BJ (cell line): ENCODE data around the gene CFAP97. TPM values are rescaled to one million over a fixed set of nuclear protein-coding genes. Genes with fewer than 3 reads are reported as not detected.

Source experiments
- CTCF ChIA-PET: fragments of 350-600 bp; formaldehyde crosslinking; extraction: SDS; loops from one replicate; lab custom pipeline; 2021; ENCODE audit warnings: antibody characterized with exemption, inconsistent platforms; lab: Yijun Ruan, JAX
- POLR2A ChIA-PET: fragments of 300-600 bp; sonication (Branson Sonifier 250); formaldehyde crosslinking; extraction: SDS; loops from one replicate; lab custom pipeline; 2021; ENCODE audit warnings: antibody characterized with exemption; lab: Charles Lee
- DNase-seq: peaks from one replicate; pipeline ENCODE4 v3.0.0-alpha.2; 2011; ENCODE audit warnings: low read depth
- H3K27me3 ChIP-seq: 2 replicates; pipeline ENCODE4 v1.6.0; 2011; ENCODE audit warnings: low read length; ENCODE audit not compliant: control insufficient read depth, insufficient read depth
- H3K36me3 ChIP-seq: 2 replicates; pipeline ENCODE4 v1.5.1; 2011; ENCODE audit warnings: low read length; ENCODE audit not compliant: control insufficient read depth, insufficient read depth
- H3K4me3 ChIP-seq: 2 replicates; pipeline ENCODE4 v1.5.1; 2011; ENCODE audit warnings: low read depth, mild to moderate bottlenecking, control low read depth, low read length
- polyA plus RNA-seq: library from polyadenylated mRNA; depleted of rRNA; stranded (reverse); fragments of >200 nt; gene quantifications from 2 replicates; pipeline ENCODE4 v1.2.3, GENCODE V29; 2011
- TF ChIP-seq, protein P1 (sequence below): IDR thresholded peaks from 2 replicates; pipeline ENCODE4 v1.5.1; 2011; ENCODE audit warnings: low read depth, mild to moderate bottlenecking, control low read depth, inconsistent platforms, low read length, moderate library complexity; ENCODE audit not compliant: insufficient read depth

CFAP97 gene
- polyA plus RNA-seq, 1 experiment: 16.4 TPM

GRCh38 chr4:185229021-185229818 lies 25.4 kb upstream of the CFAP97 start:
- TF ChIP-seq, protein P1, sequence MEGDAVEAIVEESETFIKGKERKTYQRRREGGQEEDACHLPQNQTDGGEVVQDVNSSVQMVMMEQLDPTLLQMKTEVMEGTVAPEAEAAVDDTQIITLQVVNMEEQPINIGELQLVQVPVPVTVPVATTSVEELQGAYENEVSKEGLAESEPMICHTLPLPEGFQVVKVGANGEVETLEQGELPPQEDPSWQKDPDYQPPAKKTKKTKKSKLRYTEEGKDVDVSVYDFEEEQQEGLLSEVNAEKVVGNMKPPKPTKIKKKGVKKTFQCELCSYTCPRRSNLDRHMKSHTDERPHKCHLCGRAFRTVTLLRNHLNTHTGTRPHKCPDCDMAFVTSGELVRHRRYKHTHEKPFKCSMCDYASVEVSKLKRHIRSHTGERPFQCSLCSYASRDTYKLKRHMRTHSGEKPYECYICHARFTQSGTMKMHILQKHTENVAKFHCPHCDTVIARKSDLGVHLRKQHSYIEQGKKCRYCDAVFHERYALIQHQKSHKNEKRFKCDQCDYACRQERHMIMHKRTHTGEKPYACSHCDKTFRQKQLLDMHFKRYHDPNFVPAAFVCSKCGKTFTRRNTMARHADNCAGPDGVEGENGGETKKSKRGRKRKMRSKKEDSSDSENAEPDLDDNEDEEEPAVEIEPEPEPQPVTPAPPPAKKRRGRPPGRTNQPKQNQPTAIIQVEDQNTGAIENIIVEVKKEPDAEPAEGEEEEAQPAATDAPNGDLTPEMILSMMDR: no peak
- Histone ChIP-seq H3K27me3 (no peaks in the 10 kb centered on the region), H3K4me3 (no peak overlapping the region), H3K36me3 (no peaks in the 10 kb centered on the region)
- ChIA-PET CTCF (no interaction called here), POLR2A (no interaction called here)
- DNase-seq: no peak

DNA sequence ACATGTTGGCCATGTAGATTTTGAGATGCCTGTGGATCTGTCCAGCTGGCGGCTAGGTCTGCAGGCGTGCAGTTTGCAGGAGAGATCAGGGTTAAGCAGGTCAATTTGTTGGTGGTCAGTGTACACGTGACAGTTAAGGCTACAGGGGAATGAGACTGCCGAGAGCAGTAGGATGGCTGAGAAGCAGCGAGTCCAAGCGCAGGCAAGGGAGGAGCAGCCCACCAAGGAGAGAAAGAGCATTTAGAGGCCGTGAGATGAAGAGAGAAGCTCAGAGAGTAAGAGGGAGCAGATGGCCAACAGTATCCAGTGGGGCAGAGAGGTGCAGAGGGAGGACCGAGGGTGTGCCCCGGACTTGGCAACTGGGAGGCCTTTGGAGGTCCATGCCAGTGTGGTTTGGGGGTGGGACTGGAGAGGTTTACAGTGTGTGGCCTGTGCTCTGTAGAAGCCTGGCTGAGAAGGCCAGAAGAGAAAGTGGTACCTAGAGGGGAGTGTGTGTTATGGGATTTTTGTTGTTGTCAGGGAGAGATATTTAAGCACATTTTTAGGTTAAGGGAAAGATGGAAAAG lies 24.0 kb upstream of the CFAP97 start:
- no peak for DNase-seq
- ChIA-PET POLR2A (no interaction called here), CTCF (interaction anchor here (1.3 kb wide), 1 partner anchor 15 kb away, joined by 4 read pairs; no protein-coding TSS in a partner anchor)
- TF ChIP-seq, protein P1: no peak
- Histone ChIP-seq H3K36me3 (no peaks in the 10 kb centered on the region), H3K27me3 (no peaks in the 10 kb centered on the region), H3K4me3 (no peak overlapping the region)

DNA sequence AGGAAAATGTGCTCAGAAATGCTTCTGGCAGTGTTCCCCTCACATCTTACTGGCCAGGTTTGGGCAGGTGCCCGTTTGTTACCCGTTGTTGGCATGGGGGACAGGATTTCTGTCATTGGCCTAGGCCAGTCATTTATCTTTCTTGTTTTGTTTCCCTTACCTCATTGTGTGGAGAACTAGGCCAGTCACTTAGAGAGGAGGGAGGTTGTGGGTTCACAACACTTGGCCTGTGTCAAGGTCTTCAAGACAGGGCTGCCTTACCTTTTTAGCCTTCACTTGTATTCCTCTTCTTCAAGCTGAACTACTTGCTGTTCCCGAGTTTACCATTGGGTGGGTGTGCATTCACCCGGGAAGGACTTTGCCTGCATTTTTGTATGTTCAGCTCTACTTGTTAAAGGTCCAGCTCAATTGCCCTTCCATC lies 23.3 kb upstream of the CFAP97 start:
- no peak for DNase-seq
- H3K36me3 ChIP-seq: no peaks in the 10 kb centered on the region
- POLR2A ChIA-PET: no interaction called here

GRCh38 chr4:185225940-185226339 lies 22.1 kb upstream of the CFAP97 start:
- Histone ChIP-seq H3K27me3 (no peaks in the 10 kb centered on the region), H3K4me3 (no peak overlapping the region), H3K36me3 (no peaks in the 10 kb centered on the region)
- ChIA-PET CTCF (interaction anchor here (1.0 kb wide), 1 partner anchor 17 kb away, joined by 4 read pairs; no protein-coding TSS in a partner anchor), POLR2A (no interaction called here)
- TF ChIP-seq, protein P1: no peak
- no peak for DNase-seq

More for the DNA sequence above, 23.3 kb upstream of the CFAP97 start:
- Histone ChIP-seq H3K4me3 (no peak overlapping the region), H3K27me3 (no peaks in the 10 kb centered on the region)
- TF ChIP-seq, protein P1: no peak
- CTCF ChIA-PET: interaction anchor here (1.3 kb wide), 1 partner anchor 14 kb away, joined by 4 read pairs; no protein-coding TSS in a partner anchor

- DNase-seq: no peak
- no peak overlapping the region for H3K4me3 ChIP-seq
- ChIA-PET POLR2A (no interaction called here), CTCF (no interaction called here)
- H3K27me3 ChIP-seq: no peaks in the 10 kb centered on the region
- TF ChIP-seq, protein P1: no peak; the same call in 1 of the 2 replicates
- no peaks in the 10 kb centered on the region for H3K36me3 ChIP-seq
Measured at GRCh38 chr4:185224597-185224996, 20.8 kb upstream of the CFAP97 start.
